Activated naive CD4-positive, alpha-beta T cell treated with Interleukin-2 at 50 U/mL for 16 hours (primary cell): Measurements from ENCODE around the gene PDSS1.
"Not testable (repeated sequence)": the region's sequence is repeated elsewhere in the genome, so short reads cannot be mapped to it uniquely, and the experiment has no call there.

Source experiments
- DNase-seq: peaks from one replicate; pipeline ENCODE4 v3.0.0-alpha.2; 2020

The PDSS1 gene, protein sequence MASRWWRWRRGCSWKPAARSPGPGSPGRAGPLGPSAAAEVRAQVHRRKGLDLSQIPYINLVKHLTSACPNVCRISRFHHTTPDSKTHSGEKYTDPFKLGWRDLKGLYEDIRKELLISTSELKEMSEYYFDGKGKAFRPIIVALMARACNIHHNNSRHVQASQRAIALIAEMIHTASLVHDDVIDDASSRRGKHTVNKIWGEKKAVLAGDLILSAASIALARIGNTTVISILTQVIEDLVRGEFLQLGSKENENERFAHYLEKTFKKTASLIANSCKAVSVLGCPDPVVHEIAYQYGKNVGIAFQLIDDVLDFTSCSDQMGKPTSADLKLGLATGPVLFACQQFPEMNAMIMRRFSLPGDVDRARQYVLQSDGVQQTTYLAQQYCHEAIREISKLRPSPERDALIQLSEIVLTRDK

GRCh38 chr10:26697163-26697921 lies at the start of gene PDSS1:
Gene PDSS1, plus strand, starts transcription at chr10:26697701. Its CDS starts 11 bp downstream, at chr10:26697712.
- DNase-seq = peak; percentile 69

DNA sequence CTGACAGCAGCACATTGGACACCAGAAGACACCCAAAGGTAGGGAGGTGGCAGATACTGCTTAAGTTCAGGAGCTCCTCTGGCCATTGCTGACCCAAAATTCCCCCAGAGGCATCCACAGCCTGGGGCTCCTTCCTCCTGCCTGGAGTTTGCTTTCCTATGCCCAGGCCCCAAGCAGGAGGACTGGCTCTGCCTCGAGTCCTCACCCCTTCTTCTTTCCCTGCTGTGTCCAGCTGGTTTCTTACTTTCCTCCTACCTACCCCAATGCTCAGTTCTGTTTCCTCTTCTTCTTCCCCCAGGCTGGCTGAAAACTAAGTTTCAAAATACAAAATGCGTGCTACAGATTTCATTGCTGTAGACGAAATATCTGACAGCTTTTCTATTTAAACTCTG lies 49.3 kb upstream of the PDSS1 start:
- DNase-seq = not testable (repeated sequence)

- DNase-seq = no peak
Measured at GRCh38 chr10:26650406-26650805, 47.1 kb upstream of the PDSS1 start.

GRCh38 chr10:26651476-26651875 lies 46.0 kb upstream of the PDSS1 start:
- not testable (repeated sequence) for DNase-seq

- DNase-seq = no peak
Measured at GRCh38 chr10:26653004-26653403, 44.5 kb upstream of the PDSS1 start.

DNA sequence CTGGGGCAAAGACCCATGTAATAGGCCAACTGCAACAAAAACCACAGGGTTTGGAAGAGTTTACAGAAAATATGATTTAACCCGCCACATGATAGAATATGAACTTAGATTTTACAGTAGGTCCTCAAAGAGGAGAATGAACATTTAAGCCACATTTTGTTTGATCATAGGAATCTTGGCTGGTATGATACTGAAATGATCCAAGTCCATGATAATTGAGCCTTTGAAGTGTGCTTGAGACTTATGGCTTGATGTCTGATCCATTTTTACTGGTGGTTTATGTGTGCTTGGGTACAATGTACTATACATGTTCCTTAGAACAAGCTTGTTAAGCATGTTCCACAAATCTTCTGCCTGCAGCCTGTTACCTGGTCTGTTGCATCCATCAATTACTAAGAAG lies 41.8 kb upstream of the PDSS1 start:
- no peak for DNase-seq

GRCh38 chr10:26662864-26663263 lies 34.6 kb upstream of the PDSS1 start:
- DNase-seq = no peak

DNA sequence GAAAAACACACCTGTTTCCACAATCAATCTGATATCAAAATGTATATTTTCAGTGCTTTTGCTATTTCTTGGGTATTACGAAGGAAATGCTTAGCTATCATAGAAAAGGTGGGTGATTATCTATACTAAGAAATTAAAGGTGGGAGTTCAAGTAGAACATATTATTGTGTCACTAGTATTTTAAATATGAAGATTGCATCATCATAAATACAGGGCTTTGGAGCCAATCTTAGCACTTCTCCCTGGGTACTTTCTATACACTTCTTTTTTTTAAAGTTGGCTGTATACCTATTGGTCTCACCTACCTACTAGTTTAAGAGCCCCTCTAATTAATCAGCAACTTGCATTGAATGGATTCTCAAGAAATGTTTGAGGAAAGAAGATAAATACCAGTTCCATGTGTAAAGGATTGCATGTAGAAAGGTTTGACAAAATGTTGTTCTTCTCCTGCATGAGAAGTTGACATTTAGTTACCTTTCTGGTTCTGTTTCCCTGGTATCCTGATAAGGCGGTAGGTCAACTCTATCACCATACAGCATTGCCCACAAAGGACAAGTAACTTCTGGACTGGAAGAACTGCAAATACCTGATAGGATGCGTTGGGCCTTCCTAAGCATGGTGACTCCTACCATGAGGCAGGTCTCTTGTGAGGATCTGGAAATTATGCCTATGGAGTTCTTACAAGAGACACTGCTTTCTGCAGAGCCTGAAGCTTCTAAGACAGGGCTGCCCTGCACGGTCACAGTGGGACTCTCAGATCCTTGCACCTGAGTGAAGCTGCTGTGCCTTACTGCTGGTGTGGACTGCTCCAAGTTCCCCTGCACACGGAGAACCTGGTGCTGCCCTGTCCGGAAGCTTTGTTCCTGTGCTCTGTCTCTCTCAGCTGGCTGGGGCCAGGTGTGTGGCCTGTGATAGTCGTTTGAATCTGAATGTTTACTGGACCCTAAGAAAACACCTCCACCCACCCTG lies 32.1 kb upstream of the PDSS1 start:
- DNase-seq = no peak

DNA sequence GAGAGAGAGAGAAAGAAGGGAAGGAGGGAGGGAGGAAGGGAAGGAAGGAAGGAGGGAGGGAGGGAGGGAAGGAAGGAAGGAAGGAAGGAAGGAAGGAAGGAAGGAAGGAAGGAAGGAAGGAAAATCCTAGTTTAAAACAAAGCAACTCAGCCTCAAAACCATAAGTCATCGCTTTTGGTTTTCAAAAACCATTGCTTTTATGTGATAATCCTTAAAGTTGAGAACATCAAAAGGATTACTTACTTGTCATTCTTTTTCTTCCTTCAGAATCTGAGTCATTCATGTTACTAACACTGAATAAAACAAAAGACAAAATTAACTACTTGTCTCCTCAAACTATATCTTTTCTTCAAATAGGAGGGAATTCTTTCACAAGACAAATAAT lies 21.6 kb upstream of the PDSS1 start:
- DNase-seq = no peak

- DNase-seq = no peak
Measured at GRCh38 chr10:26679588-26679987, 17.9 kb upstream of the PDSS1 start.

DNA sequence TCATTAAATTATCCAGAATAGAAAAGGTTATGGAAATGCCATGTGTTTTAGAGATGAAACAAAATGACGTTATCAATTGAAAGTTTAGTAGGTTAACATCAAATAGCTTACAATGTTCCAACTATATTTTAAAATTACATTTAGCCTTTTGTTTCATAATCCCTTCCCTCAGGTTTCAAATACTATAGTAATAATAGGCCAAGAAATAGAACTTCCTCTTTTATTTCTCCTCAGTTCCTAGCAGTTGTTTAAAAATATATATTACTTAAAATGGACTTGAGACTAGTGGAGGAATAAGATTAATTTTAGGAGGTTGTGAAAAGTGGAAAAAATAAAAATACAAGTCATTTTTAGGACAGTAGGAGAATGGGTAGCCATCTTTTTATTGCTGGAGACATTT lies 16.4 kb upstream of the PDSS1 start:
- no peak for DNase-seq

DNA sequence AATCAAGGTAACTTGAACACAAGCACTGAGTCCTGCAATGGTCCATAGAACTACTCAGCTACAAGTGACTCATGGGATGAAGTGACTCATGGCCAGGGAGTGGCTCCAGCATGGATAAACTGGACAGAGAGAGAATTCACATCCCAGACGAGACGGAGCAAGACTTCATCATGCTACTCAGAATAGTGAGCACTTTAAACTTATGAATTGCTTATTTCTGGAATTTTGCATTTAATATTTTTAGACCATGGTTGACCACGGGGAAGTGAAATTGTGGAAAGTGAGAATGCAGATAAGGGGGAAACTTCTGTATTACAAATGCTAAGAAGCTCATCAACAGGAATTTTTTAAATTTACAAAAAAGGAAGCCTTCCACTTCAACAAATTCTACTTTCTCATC lies 15.5 kb upstream of the PDSS1 start:
- DNase-seq = not testable (repeated sequence)

DNA sequence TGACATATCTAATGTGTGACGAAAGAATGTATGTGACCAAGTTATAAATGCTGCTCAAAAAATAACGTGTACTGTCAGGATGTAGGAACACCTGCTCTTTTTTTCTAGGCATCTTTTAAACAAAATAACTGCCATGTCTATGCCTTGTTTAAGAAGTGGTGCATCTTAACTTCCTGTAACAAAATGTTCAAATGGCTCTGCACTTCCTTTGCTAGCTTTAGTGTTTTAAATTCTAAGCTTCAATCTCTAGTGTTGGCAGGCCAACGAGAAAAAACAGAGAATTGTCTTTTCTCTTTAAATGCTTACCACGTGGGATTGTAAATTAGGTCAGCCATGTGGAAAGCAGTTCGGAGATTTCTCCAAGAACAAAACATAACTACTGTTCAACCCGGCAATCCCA lies 14.6 kb upstream of the PDSS1 start:
- DNase-seq = no peak

GRCh38 chr10:26684667-26685264 lies 12.7 kb upstream of the PDSS1 start:
- not testable (repeated sequence) for DNase-seq

GRCh38 chr10:26685441-26685840 lies 12.1 kb upstream of the PDSS1 start:
- no peak for DNase-seq

GRCh38 chr10:26689399-26689798 lies 8.1 kb upstream of the PDSS1 start:
- no peak for DNase-seq

DNA sequence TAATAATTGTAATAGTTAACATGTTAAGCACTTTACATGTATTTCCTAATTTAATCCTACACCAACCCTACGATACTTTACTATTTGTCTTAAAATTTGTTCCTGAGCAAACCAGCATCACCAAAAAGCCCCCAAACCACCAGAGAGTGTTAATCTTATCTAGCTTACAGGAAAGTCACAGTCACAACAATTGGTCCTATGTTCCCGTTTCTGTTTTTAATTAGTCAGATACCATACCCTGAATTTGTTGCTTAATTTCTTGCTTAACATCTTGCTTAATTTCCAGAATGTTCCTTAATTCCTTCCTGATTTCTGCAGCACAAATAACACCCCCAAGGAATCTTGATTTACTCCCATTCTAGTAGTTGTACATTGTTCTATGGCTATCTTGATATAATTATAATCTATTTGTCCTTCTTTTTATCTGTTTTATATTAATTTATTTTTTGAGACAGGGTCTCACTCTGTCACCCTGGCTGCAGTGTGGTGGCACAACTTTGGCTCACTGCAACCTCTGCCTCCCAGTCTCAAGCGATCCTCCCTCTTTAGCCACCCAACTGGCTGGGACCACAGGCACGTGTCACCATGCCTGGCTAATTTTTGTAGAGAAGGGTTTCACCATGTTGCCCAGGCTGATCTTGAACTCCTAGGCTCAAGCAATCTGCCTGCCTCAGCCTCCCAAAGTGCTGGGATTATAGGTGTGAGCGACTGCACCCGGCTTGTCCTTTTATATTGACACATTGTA lies 6.6 kb upstream of the PDSS1 start:
- no peak for DNase-seq

DNA sequence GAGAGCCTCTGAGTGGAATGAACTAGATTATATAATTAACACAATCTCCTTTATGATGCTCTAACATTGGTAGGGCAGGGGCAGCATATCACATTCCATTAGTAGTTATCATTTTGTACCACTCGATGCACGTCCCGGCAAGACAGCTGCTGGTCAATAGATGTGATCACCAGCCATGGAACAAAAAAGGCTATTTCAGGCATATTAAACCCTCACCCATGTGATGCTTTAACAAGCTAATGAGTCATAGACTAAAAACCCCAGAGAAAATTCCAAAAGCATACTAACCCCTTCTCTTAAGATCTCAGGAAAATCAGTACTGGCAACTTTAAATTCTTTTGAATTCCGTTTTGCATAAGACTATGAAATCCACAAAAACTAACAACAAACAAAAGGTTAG lies 3.0 kb upstream of the PDSS1 start:
- DNase-seq = not testable (repeated sequence)

DNA sequence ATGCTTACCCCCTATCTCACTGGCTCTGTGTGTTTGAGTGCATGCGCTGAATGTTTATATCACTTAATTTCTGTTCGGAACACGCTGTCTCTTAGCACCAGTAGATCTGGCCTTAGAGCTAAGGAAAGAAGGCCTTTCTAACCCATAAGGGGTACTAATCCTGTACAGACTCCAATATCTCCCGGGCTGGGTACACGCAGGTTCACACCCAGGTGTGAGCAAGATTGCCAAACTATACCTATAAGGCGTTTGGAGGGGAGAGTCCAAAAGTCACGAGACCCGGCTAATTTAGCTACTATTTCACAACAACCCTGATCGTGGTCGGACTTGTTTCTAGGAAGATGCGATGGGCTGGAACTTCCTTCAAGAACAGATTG lies 727 bp upstream of the PDSS1 start:
- DNase-seq = no peak

GRCh38 chr10:26697922-26698608 lies 564 bp downstream of the PDSS1 start:
- no peak for DNase-seq

- DNase-seq = no peak
Measured at GRCh38 chr10:26698909-26699308, 1.4 kb downstream of the PDSS1 start.
